Pancreas (tissue), 10 donors: ENCODE measurements around the gene ECE2. TPM values are rescaled to one million over a fixed set of nuclear protein-coding genes. Genes with fewer than 3 reads are reported as not detected.
A peak's percentile ranks its signal among the peaks of the same experiment; 100 is the strongest.

Experiments
- ATAC-seq, 4 donors: fragments of 200-7000 bp; cut with Tn5 transposase; one replicate each; pipeline versions ENCODE4 v1.8.0 to v1.9.1; 2020; ENCODE audit warnings: mild to moderate bottlenecking in 4 of 4, moderate library complexity in 4 of 4
- DNase-seq, 6 donors: peaks; one replicate each; pipeline ENCODE4 v3.0.0-alpha.2; 2020
- FAIRE-seq: peaks from 2 replicates; lab custom pipeline; 2012; peaks lifted over from hg19 to GRCh38; lab: Jason Lieb, UNC
- H3K27ac ChIP-seq, 4 donors: fragments of 200-600 bp; sonication (generic); 1 replicate in 3 of 4; 2 replicates in 1 of 4; pipeline versions ENCODE4 v1.5.0 to v1.8.0; 2020
- H3K27me3 ChIP-seq, 4 donors: fragments of 200-600 bp; one replicate each; pipeline ENCODE4 v1.8.0; 2021
- H3K36me3 ChIP-seq, 3 donors: fragments of 200-600 bp; sonication (generic) in 1 of 3; one replicate each; pipeline versions ENCODE4 v1.5.0 to v1.8.0; 2020 to 2021
- H3K4me1 ChIP-seq, 3 donors: fragments of 200-600 bp; one replicate each; pipeline ENCODE4 v1.8.0; 2021
- H3K4me3 ChIP-seq, 4 donors: fragments of 200-600 bp; sonication (generic) in 2 of 4; one replicate each; pipeline versions ENCODE4 v1.5.0 to v1.8.0; 2020 to 2021
- H3K9me3 ChIP-seq, 4 donors: fragments of 200-600 bp; one replicate each; pipeline ENCODE4 v1.8.0; 2021
- CTCF ChIP-seq, 4 donors: fragments of 200-600 bp; sonication (generic) in 3 of 4; IDR thresholded peaks; one replicate each; pipeline versions ENCODE4 v1.5.0 to v1.8.0; 2021; ENCODE audit warnings: antibody characterized with exemption in 4 of 4
- WGBS, 2 donors: extraction: QIAGEN DNeasy Blood & Tissue Kit; methylation state at CpG; one replicate each; pipeline ENCODE4 v1.1.7; 2013; 5-methylcytosine and 5-hydroxymethylcytosine counted together
- intact Hi-C, 3 donors: fragments of 100-400 bp; cut with DNase I; formaldehyde crosslinking; loops; one replicate each; pipeline versions ENCODE4 v1.11.1 to v1.14.2; 2022
- polyA plus RNA-seq, 2 donors: library from polyadenylated mRNA; stranded (reverse); fragments of 200-250 nt; gene quantifications; one replicate each; pipeline ENCODE4 v1.2.3, GENCODE V29; 2013
- total RNA-seq, 6 donors: library from RNA; stranded (reverse); fragmentation: NEBNext Ultra II Directional in 4 of 6; extraction: Animal tissue kit (Norgen Biotek cat#: 25700) in 4 of 6; gene quantifications; one replicate each; pipeline versions ENCODE4 v1.2.1 to v1.2.4, GENCODE V29; 2021 to 2023
- donor health status: healthy with polysubstance abuse.
- donor health status: DM: no; HTN: no; CAD: no; lungs with moderate emphysema.
- donor health status: DM: no; HTN: no; CAD: no.
- donor health status: control.
- donor health status: control.
- donor health status: Bipolar disorder and iron deficiency.
- donor health status: DM: yes; HTN: yes; CAD: no.
- donor health status: DM: no; HTN: no; CAD: no.
- donor health status: DM: no; HTN: no; CAD: no.
- donor health status: DM: yes; HTN: yes; CAD: no.

The ECE2 gene
- total and polyA plus RNA-seq, 8 donors: 6.3 to 25.4 (median 8.8) TPM

- TF ChIP-seq CTCF (IDR thresholded peaks at IDR 0.05): no peak
- WGBS, 2 donors: 16 to 21% methylated on average over 4 of the region's 4 CpGs
- Histone ChIP-seq H3K4me3 (no peak overlapping the region), H3K27ac (no peak overlapping the region), H3K9me3 (no peaks in the 10 kb centered on the region), H3K36me3 (no peaks in the 10 kb centered on the region), H3K4me1 (peaks cover 0 to 8% (median 6%) of the 10 kb centered on the region in 3 donors), H3K27me3 (no peaks in the 10 kb centered on the region)
- intact Hi-C loops: loop anchor here in 1 of 3 donors (10.0 kb wide), 2 partner anchors 89 to 339 kb away; no protein-coding TSS in a partner anchor
- DNase-seq: peak; percentile 56 to 90 (median 80)
- peak; percentile 29 to 64 (median 44) for ATAC-seq
- no peak for FAIRE-seq
Observed at GRCh38 chr3:184234224-184234623, 41.6 kb upstream of the ECE2 start.

- no peaks in the 10 kb centered on the region for H3K27me3 ChIP-seq
- no peak for FAIRE-seq
Observed at GRCh38 chr3:184234671-184235380, 41.0 kb upstream of the ECE2 start.

DNA sequence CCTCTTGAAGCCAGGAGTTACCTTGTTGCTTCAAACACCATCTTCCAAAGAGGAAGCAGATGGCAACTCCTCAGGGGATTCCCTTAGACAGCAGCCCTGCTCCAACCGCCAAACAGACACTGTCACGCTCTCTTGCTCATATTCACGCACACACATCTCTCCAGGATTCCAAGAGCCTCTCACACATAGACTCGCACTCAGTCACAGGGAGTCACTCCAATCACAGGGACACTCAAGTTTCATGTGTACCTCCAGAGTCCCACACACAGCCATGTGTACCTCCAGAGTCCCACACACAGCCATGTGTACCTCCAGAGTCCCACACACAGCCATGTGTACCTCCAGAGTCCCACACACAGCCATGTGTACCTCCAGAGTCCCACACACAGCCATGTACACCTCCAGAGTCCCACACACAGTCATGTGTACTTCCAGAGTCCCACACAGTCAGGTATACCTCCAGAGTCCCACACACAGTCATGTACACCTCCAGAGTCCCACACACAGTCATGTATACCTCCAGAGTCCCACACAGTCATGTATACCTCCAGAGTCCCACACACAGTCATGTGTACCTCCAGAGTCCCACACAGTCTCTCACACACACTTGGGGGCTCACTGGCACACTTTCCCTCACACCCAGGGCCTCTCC, 40.3 kb upstream of the ECE2 start:
- Histone ChIP-seq H3K27ac (no peak overlapping the region), H3K4me3 (no peak overlapping the region), H3K4me1 (no peaks in the 10 kb centered on the region), H3K27me3 (no peaks in the 10 kb centered on the region), H3K9me3 (no peaks in the 10 kb centered on the region), H3K36me3 (no peaks in the 10 kb centered on the region)
- no peak for ATAC-seq
- intact Hi-C loops: loop anchor here in 1 of 3 donors (10.0 kb wide), 2 partner anchors 91 to 341 kb away; no protein-coding TSS in a partner anchor
- no peak for FAIRE-seq
- DNase-seq: no peak
- no peak for TF ChIP-seq CTCF (IDR thresholded peaks at IDR 0.05)
- WGBS, 2 donors: 84 to 87% methylated on average over 4 of the region's 4 CpGs

More at GRCh38 chr3:184234671-184235380, 41.0 kb upstream of the ECE2 start:
- 87% methylated on average over 19 of the region's 19 CpGs for WGBS, 2 donors
- ATAC-seq (no peak), DNase-seq (no peak)
- Histone ChIP-seq H3K9me3 (no peaks in the 10 kb centered on the region), H3K4me3 (no peak overlapping the region), H3K36me3 (no peaks in the 10 kb centered on the region), H3K4me1 (peaks cover 0 to 5% (median 3%) of the 10 kb centered on the region in 3 donors), H3K27ac (no peak overlapping the region)
- no peak for TF ChIP-seq CTCF (IDR thresholded peaks at IDR 0.05)
- intact Hi-C loops: loop anchor here in 1 of 3 donors (10.0 kb wide), 2 partner anchors 90 to 340 kb away; no protein-coding TSS in a partner anchor

DNA sequence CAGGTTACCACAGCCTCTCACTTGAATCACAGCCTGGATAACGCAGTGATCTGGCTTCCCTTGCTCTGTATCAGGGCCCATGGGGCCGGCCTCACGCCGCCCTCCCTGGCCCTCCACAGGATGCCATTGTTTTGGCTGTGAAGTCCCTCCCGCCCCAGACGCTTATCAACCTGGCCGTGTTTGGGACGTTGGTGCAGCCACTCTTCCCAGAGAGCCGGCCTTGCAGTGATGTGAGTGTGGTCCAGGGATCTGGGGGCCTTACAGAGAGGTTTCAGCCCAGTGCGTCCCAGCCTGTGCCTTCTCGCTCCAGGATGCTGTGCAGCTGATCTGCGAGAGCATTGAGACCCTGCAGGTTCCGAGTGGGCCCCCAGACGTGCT, 39.8 kb upstream of the ECE2 start:
- Histone ChIP-seq H3K36me3 (no peaks in the 10 kb centered on the region), H3K27me3 (no peaks in the 10 kb centered on the region), H3K4me3 (no peak overlapping the region), H3K4me1 (peaks cover 0 to under 1% (median 0%) of the 10 kb centered on the region in 3 donors), H3K9me3 (no peaks in the 10 kb centered on the region), H3K27ac (no peak overlapping the region)
- FAIRE-seq (no peak), ATAC-seq (no peak), DNase-seq (no peak)
- intact Hi-C loops: loop anchor here in 1 of 3 donors (10.0 kb wide), 2 partner anchors 91 to 341 kb away; no protein-coding TSS in a partner anchor
- no peak for TF ChIP-seq CTCF (IDR thresholded peaks at IDR 0.05)
- WGBS, 2 donors: 67 to 72% methylated on average over 14 of the region's 14 CpGs
